ENCODE results near the gene MGRN1. TPM values are rescaled to one million over a fixed set of nuclear protein-coding genes. Genes with fewer than 3 reads are reported as not detected.

Gene MGRN1
- total RNA-seq, 2 experiments from 2014 or later: 74.4 to 79.5 TPM

- H3K4me3 Mint-ChIP-seq: no peak overlapping the region
- CTCF ChIA-PET: interaction anchor here (1.8 kb wide), 1 partner anchor 55 kb away, joined by 5 read pairs; the partner anchor contains the start of gene MGRN1
- DNase-seq: no peak
- H3K27ac Mint-ChIP-seq: peak overlapping the region; percentile 79
- no peaks in the 10 kb centered on the region for H3K27me3 Mint-ChIP-seq
- H3K9me3 Mint-ChIP-seq: no peaks in the 10 kb centered on the region
- peaks cover 23% of the 10 kb centered on the region for H3K36me3 Mint-ChIP-seq (ENCODE audit: low read depth)
- H3K4me1 Mint-ChIP-seq: peaks cover 41% of the 10 kb centered on the region
- POLR2A ChIA-PET: no interaction called here
Observed at GRCh38 chr16:4679156-4679849, 54.7 kb downstream of the MGRN1 start.

GRCh38 chr16:4679850-4680636 lies 55.4 kb downstream of the MGRN1 start:
- H3K36me3 Mint-ChIP-seq (ENCODE audit: low read depth): peaks cover 27% of the 10 kb centered on the region
- POLR2A ChIA-PET: no interaction called here

GRCh38 chr16:4680673-4681470 lies 56.2 kb downstream of the MGRN1 start:
- Mint-ChIP-seq H3K36me3 (ENCODE audit: low read depth) (peaks cover 32% of the 10 kb centered on the region), H3K9me3 (no peaks in the 10 kb centered on the region), H3K4me1 (peaks cover 35% of the 10 kb centered on the region), H3K27me3 (no peaks in the 10 kb centered on the region), H3K4me3 (no peak overlapping the region), H3K27ac (peak overlapping the region; percentile 50)
- POLR2A ChIA-PET: no interaction called here
- no peak for DNase-seq
- CTCF ChIA-PET: interaction anchor here (0.6 to 1.8 kb wide), 3 partner anchors 20 to 173 kb away, joined by 4 to 5 read pairs (median 4); partner anchors contain the start of gene MGRN1

More at GRCh38 chr16:4679850-4680636, 55.4 kb downstream of the MGRN1 start:
- CTCF ChIA-PET: interaction anchor here (1.7 to 1.8 kb wide), 2 partner anchors 19 to 56 kb away, joined by 4 to 5 read pairs; partner anchors contain the start of gene MGRN1
- DNase-seq: no peak
- peaks cover 41% of the 10 kb centered on the region for H3K4me1 Mint-ChIP-seq
- no peaks in the 10 kb centered on the region for H3K27me3 Mint-ChIP-seq
- H3K27ac Mint-ChIP-seq: peak overlapping the region; percentile 50
- H3K4me3 Mint-ChIP-seq: no peak overlapping the region
- H3K9me3 Mint-ChIP-seq: no peaks in the 10 kb centered on the region

- peak overlapping the region; percentile 71 for H3K27ac Mint-ChIP-seq
- DNase-seq: no peak
- ChIA-PET CTCF (interaction anchor here (0.6 to 1.7 kb wide), 3 partner anchors 21 to 174 kb away, joined by 4 to 8 read pairs (median 4); no protein-coding TSS in a partner anchor), POLR2A (no interaction called here)
- H3K4me3 Mint-ChIP-seq: no peak overlapping the region
- no peaks in the 10 kb centered on the region for H3K9me3 Mint-ChIP-seq
- H3K36me3 Mint-ChIP-seq (ENCODE audit: low read depth): peaks cover 28% of the 10 kb centered on the region
- H3K4me1 Mint-ChIP-seq: peaks cover 28% of the 10 kb centered on the region
- no peaks in the 10 kb centered on the region for H3K27me3 Mint-ChIP-seq
Observed at GRCh38 chr16:4681471-4682083, 57.0 kb downstream of the MGRN1 start.

- Mint-ChIP-seq H3K9me3 (no peaks in the 10 kb centered on the region), H3K27ac (no peak overlapping the region), H3K36me3 (ENCODE audit: low read depth) (peaks cover 22% of the 10 kb centered on the region), H3K4me3 (no peak overlapping the region), H3K4me1 (peaks cover 22% of the 10 kb centered on the region), H3K27me3 (no peaks in the 10 kb centered on the region)
- POLR2A ChIA-PET: no interaction called here
- CTCF ChIA-PET: interaction anchor here (0.8 to 1.7 kb wide), 8 partner anchors 10 to 53 kb away, joined by 3 to 8 read pairs (median 3); partner anchors contain the start of gene DNAAF8
- no peak for DNase-seq
Observed at GRCh38 chr16:4682084-4682591, 57.5 kb downstream of the MGRN1 start.

- Mint-ChIP-seq H3K36me3 (ENCODE audit: low read depth) (peaks cover 21% of the 10 kb centered on the region), H3K4me1 (peaks cover 17% of the 10 kb centered on the region), H3K9me3 (no peaks in the 10 kb centered on the region), H3K27ac (no peak overlapping the region), H3K27me3 (no peaks in the 10 kb centered on the region), H3K4me3 (no peak overlapping the region)
- DNase-seq: peak; percentile 46
- CTCF ChIA-PET: interaction anchor here (0.6 to 1.7 kb wide), 10 partner anchors 10 to 114 kb away, joined by 3 to 8 read pairs (median 3); partner anchors contain the start of gene DNAAF8
- POLR2A ChIA-PET: no interaction called here
Observed at GRCh38 chr16:4682616-4683254, 58.1 kb downstream of the MGRN1 start.

- peak overlapping the region; percentile 57 for H3K27ac Mint-ChIP-seq
Observed at GRCh38 chr16:4683255-4684057, 58.8 kb downstream of the MGRN1 start.

GRCh38 chr16:4684058-4684715 lies 59.6 kb downstream of the MGRN1 start:
- CTCF ChIA-PET: interaction anchor here (0.6 kb wide), 1 partner anchor 1645 kb away, joined by 5 read pairs; no protein-coding TSS in a partner anchor
- H3K4me3 Mint-ChIP-seq: no peak overlapping the region
- H3K9me3 Mint-ChIP-seq: no peaks in the 10 kb centered on the region
- DNase-seq: no peak
- peaks cover 5% of the 10 kb centered on the region for H3K4me1 Mint-ChIP-seq
- H3K27me3 Mint-ChIP-seq: no peaks in the 10 kb centered on the region
- POLR2A ChIA-PET: no interaction called here
- H3K36me3 Mint-ChIP-seq (ENCODE audit: low read depth): peaks cover 15% of the 10 kb centered on the region
- no peak overlapping the region for H3K27ac Mint-ChIP-seq

More at GRCh38 chr16:4683255-4684057, 58.8 kb downstream of the MGRN1 start:
- Mint-ChIP-seq H3K4me1 (peaks cover 10% of the 10 kb centered on the region), H3K4me3 (no peak overlapping the region), H3K27me3 (no peaks in the 10 kb centered on the region), H3K9me3 (no peaks in the 10 kb centered on the region), H3K36me3 (ENCODE audit: low read depth) (peaks cover 15% of the 10 kb centered on the region)
- POLR2A ChIA-PET: no interaction called here
- CTCF ChIA-PET: interaction anchor here (0.6 to 1.7 kb wide), 11 partner anchors 11 to 1644 kb away, joined by 3 to 8 read pairs (median 3); partner anchors contain the start of gene DNAAF8
- no peak for DNase-seq

- Mint-ChIP-seq H3K27me3 (no peaks in the 10 kb centered on the region), H3K36me3 (ENCODE audit: low read depth) (peaks cover 15% of the 10 kb centered on the region), H3K27ac (no peak overlapping the region), H3K9me3 (no peaks in the 10 kb centered on the region), H3K4me3 (no peak overlapping the region), H3K4me1 (peaks cover 5% of the 10 kb centered on the region)
- ChIA-PET CTCF (no interaction called here), POLR2A (no interaction called here)
- no peak for DNase-seq
Observed at GRCh38 chr16:4684763-4685162, 60.1 kb downstream of the MGRN1 start.

GRCh38 chr16:4685292-4685691 lies 60.7 kb downstream of the MGRN1 start:
- H3K27ac Mint-ChIP-seq: no peak overlapping the region
- peaks cover 15% of the 10 kb centered on the region for H3K36me3 Mint-ChIP-seq (ENCODE audit: low read depth)
- peaks cover 5% of the 10 kb centered on the region for H3K4me1 Mint-ChIP-seq
- H3K9me3 Mint-ChIP-seq: no peaks in the 10 kb centered on the region
- no peak for DNase-seq
- no peak overlapping the region for H3K4me3 Mint-ChIP-seq
- no peaks in the 10 kb centered on the region for H3K27me3 Mint-ChIP-seq
- POLR2A ChIA-PET: no interaction called here
- CTCF ChIA-PET: no interaction called here
